HFFc6 (cell line): Measurements from ENCODE around the gene SEMA4D. TPM values are rescaled to one million over a fixed set of nuclear protein-coding genes. Genes with fewer than 3 reads are reported as not detected.
A peak's percentile ranks its signal among the peaks of the same experiment; 100 is the strongest.

Source experiments
- DNase-seq: peaks from one replicate; pipeline ENCODE4 v3.0.0-alpha.2; 2018
- H3K27ac Mint-ChIP-seq: 2 replicates; pipeline ENCODE4 v1.8.0; 2020; ENCODE audit warnings: mild to moderate bottlenecking, mixed read lengths
- H3K27me3 Mint-ChIP-seq: 2 replicates; pipeline ENCODE4 v1.8.0; 2021; ENCODE audit warnings: mild to moderate bottlenecking, moderate library complexity, mixed read lengths; ENCODE audit not compliant: insufficient read depth
- H3K36me3 Mint-ChIP-seq: 2 replicates; pipeline ENCODE4 v1.8.0; 2021; ENCODE audit warnings: low read depth, mixed read lengths
- H3K4me1 Mint-ChIP-seq: 2 replicates; pipeline ENCODE4 v1.8.0; 2020; ENCODE audit warnings: low read depth, mixed read lengths
- H3K4me3 Mint-ChIP-seq: 2 replicates; pipeline ENCODE4 v1.8.0; 2020; ENCODE audit warnings: mild to moderate bottlenecking, moderate library complexity, mixed read lengths
- H3K9me3 Mint-ChIP-seq: 2 replicates; pipeline ENCODE4 v1.8.0; 2020; ENCODE audit warnings: mild to moderate bottlenecking, mixed read lengths
- total RNA-seq, 6 experiments: library from RNA; stranded (reverse); fragmentation: NEBNext Ultra II Directional; extraction: Animal tissue kit (Norgen Biotek cat#: 25700); gene quantifications; 2 replicates in 1 of 6; 3 replicates in 5 of 6; pipeline ENCODE4 v1.2.3, GENCODE V29; 2021
- TF ChIP-seq, protein P1 (sequence below): fragments of 200-600 bp; sonication (generic); IDR thresholded peaks from 2 replicates; pipeline ENCODE4 v1.5.0; 2021; ENCODE audit warnings: antibody characterized with exemption, mild to moderate bottlenecking

SEMA4D gene
- total RNA-seq, 6 experiments from 2014 or later: not detected

DNA sequence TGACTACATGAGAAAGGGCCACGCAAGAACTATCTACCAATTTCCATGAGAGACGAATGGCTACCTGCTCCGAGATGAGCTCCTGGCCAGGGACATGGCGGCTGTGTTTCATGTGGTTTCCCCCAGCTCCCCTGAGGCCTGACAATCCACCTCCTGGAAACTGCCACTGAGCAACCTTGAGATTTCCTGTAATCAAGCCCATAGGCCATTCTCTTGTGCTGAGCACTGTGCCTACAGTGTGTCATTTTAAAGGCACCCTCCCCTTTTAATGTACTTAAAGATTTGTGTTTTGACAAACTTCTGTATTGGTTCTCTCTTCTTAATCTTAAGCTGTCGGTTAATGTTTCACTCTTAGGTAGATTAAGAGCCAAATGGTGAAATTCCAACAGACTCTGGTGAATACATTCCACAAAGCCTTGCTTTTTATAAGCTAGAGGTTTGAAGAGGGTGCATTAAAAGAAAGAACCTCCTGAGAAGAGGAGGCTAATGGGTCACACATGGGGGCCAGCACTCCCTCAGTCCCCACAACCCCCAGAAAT is 107.3 kb downstream of the SEMA4D start:
- no peaks in the 10 kb centered on the region for H3K36me3 Mint-ChIP-seq
- no peaks in the 10 kb centered on the region for H3K4me1 Mint-ChIP-seq
- no peaks in the 10 kb centered on the region for H3K9me3 Mint-ChIP-seq
- no peak overlapping the region for H3K4me3 Mint-ChIP-seq
- TF ChIP-seq, protein P1, sequence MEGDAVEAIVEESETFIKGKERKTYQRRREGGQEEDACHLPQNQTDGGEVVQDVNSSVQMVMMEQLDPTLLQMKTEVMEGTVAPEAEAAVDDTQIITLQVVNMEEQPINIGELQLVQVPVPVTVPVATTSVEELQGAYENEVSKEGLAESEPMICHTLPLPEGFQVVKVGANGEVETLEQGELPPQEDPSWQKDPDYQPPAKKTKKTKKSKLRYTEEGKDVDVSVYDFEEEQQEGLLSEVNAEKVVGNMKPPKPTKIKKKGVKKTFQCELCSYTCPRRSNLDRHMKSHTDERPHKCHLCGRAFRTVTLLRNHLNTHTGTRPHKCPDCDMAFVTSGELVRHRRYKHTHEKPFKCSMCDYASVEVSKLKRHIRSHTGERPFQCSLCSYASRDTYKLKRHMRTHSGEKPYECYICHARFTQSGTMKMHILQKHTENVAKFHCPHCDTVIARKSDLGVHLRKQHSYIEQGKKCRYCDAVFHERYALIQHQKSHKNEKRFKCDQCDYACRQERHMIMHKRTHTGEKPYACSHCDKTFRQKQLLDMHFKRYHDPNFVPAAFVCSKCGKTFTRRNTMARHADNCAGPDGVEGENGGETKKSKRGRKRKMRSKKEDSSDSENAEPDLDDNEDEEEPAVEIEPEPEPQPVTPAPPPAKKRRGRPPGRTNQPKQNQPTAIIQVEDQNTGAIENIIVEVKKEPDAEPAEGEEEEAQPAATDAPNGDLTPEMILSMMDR: no peak
- peaks cover 49% of the 10 kb centered on the region for H3K27me3 Mint-ChIP-seq
- DNase-seq: no peak
- H3K27ac Mint-ChIP-seq: no peak overlapping the region

DNA sequence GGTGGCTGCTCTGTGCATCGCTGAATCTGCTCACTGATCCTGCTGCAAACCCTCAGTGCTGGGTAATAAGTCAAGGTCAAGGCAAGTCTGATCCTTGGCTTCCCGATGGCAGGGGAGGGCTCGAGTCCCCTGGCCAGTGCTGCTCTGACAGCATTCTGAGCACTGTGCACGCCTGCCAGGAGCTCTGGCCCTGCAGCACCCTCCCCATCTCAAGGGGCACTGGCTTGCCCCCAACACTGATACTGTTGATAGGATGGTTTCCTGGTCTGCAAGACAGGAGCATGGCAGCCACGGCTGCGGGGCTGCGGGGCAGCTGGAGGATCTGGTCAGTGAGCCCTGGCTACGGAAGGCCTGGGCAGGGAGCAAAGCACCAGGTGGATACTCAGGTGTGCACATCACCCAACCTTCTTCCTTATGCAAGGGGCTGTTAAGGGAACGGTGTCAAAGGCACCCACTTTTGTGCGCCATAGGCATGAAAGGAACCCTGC is 107.8 kb downstream of the SEMA4D start:
- no peak for DNase-seq
- no peak overlapping the region for H3K27ac Mint-ChIP-seq

DNA sequence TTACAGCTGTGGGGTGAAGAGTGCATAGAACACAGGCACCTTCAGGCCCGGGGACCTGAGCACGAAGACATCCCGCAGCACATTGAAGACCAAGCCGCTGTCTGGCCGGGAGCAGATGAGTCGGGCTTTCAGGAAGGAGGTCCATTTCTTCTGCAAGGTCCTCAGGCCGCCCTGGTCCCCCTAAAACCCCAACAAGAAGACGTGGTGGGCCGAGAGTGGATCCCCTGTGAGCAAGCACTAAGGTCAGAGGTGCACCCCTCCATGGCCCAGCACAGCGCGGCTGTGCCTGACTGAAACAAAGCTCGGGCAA is 109.1 kb downstream of the SEMA4D start:
- H3K9me3 Mint-ChIP-seq: no peaks in the 10 kb centered on the region
- H3K36me3 Mint-ChIP-seq: no peaks in the 10 kb centered on the region
- H3K4me1 Mint-ChIP-seq: no peaks in the 10 kb centered on the region
- no peak overlapping the region for H3K27ac Mint-ChIP-seq
- no peak overlapping the region for H3K4me3 Mint-ChIP-seq
- DNase-seq: no peak
- peaks cover 52% of the 10 kb centered on the region for H3K27me3 Mint-ChIP-seq
- TF ChIP-seq, protein P1: no peak

More for the DNA sequence above, 107.8 kb downstream of the SEMA4D start:
- H3K9me3 Mint-ChIP-seq: no peaks in the 10 kb centered on the region
- TF ChIP-seq, protein P1: no peak
- H3K4me1 Mint-ChIP-seq: no peaks in the 10 kb centered on the region
- no peaks in the 10 kb centered on the region for H3K36me3 Mint-ChIP-seq
- no peak overlapping the region for H3K4me3 Mint-ChIP-seq
- H3K27me3 Mint-ChIP-seq: peaks cover 52% of the 10 kb centered on the region

DNA sequence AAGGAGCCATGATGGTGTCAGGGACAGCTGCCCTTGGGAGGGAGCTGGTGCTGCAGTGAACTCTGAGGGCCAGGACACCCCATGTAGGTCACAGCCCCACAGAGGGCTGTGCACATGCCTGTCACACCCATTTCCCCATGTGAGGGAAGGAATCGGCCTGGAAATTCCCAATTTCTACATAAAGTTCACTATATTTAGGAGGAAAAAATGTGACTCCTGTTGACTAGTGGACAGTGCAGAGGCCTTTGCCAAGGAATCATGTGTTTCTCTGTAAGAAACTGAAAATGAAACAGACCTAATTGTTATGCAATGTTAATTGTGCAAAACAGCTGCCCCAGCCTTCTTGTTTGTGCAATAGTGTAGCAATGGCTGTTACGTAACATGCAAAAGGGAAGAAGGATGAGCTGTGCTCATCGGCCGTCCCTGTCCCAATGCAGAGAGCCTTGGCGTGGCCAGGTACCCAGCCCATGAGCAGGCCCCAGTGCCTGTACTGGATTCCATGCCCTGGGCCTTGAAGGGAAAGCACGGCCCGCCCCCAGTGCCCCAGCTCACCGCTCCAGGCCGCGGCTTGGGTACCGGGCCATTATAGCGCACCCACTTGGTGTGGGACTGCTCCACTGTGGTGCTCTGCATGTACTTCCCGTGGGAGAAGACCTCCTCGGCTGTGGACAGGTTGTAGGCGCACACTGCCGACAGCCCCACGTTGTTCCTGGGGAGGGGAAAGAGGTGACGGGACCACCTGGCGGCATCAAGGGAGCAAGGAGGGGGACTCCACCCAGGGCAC is 109.6 kb downstream of the SEMA4D start:
- no peaks in the 10 kb centered on the region for H3K4me1 Mint-ChIP-seq
- TF ChIP-seq, protein P1: no peak
- H3K4me3 Mint-ChIP-seq: no peak overlapping the region
- peaks cover 50% of the 10 kb centered on the region for H3K27me3 Mint-ChIP-seq
- H3K27ac Mint-ChIP-seq: no peak overlapping the region
- no peaks in the 10 kb centered on the region for H3K36me3 Mint-ChIP-seq
- DNase-seq: peak; percentile 11
- no peaks in the 10 kb centered on the region for H3K9me3 Mint-ChIP-seq

DNA sequence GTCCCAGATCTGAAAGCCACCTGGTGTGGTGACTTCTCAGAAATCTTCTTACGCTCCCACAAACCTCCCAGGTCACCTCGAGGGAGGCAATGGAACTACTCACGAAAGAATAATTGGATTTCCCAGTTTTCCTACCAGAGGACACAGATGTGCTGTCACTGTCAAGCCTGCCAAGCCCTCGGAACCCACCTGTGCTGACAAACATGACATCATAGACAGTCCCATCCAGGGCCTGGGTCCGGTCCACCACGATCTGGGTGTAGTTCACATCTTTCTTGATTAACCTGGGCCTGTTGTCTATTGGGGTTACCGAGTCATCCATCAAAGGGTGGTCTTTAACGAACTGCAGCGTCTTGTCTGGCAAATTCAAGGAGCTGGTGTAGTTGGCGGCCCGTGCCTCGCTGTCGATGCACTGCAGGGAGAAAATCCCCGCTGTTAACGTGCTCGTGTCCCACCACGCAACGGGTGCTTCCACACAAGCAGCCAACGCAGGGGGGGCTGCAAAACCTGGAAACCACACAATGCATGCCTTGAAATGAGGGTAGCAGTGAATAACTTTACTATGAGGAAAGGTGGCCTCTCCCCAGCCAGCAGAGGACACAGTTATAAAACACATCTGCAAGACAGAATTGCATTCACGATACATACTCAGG is 110.6 kb downstream of the SEMA4D start:
- Mint-ChIP-seq H3K27me3 (peaks cover 45% of the 10 kb centered on the region), H3K9me3 (no peaks in the 10 kb centered on the region), H3K4me1 (no peaks in the 10 kb centered on the region), H3K36me3 (no peaks in the 10 kb centered on the region), H3K27ac (no peak overlapping the region), H3K4me3 (no peak overlapping the region)
- TF ChIP-seq, protein P1: no peak
- DNase-seq: no peak
